Activated T-helper 1 cell treated with Interleukin-2 at 50 U/mL for 16 hours (primary cell): ENCODE measurements around the gene UBXN11.
A peak's percentile ranks its signal among the peaks of the same experiment; 100 is the strongest.
"Not testable (repeated sequence)": the region's sequence is repeated elsewhere in the genome, so short reads cannot be mapped to it uniquely, and the experiment has no call there.

ENCODE experiments used
- DNase-seq: peaks from one replicate; pipeline ENCODE4 v3.0.0-alpha.2; 2020; ENCODE audit warnings: low read depth

UBXN11 gene

DNA sequence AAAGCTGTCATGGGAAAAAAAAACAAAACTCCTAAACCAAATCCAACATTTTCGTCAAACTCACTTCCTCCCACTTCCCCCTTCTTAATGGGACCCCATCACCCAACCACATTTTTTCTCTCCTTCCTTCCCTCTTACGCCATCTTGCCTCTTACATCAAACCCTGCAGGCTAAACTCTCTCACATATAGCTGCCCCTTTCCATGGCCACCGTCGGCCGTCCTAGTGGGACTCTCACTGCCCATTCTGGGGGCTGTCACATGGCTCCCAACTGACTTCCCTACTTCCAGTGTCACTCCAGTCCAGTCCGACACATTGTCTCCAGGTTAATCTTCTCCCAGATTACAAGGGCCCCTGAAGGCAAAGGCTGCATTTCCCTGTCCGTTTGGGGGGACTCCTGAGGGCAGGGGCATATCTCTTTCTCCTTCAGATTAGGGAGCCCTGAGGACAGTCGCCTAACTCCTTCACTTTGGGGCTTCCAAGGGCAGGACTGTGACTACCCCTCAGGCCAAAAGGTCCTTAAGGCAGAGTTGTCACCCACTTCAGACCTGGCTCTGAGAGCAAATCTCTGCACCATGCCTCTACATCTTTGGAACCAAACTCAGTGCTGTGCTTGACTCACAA is 658 bp downstream of the UBXN11 start:
- no peak for DNase-seq

DNA sequence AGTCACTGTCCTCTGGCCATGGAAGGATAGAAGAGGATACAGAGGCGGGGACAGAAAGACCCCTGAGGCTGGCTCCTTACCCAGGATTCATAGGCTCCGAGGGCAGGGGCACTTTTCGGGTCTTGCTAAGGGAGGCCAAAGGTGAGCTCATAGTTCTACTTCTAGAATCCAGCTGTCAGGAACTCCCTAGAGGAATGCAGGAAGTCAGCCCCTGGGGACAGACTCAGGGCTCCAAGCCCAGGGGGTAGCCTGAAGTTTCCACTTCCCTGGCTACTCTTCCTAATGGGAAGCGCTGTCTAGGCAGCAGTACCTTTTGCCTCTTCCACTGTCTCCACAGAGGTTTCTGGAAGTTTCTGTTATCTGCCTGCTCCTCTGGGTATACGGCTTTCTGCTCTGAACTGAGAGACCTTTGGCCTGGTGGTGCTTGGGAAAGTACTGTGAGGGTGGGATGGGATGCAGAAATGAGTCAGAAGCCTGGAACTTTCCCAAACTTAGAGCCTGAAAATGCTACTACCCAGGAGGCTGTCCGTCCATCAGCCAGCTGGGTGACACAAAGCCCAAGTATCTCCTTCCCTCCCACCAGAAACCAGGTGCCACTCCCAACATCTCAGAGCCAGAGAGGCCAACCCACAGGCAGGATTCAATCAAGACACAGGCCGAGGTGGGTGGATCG is 3.6 kb downstream of the UBXN11 start:
- DNase-seq: no peak

DNA sequence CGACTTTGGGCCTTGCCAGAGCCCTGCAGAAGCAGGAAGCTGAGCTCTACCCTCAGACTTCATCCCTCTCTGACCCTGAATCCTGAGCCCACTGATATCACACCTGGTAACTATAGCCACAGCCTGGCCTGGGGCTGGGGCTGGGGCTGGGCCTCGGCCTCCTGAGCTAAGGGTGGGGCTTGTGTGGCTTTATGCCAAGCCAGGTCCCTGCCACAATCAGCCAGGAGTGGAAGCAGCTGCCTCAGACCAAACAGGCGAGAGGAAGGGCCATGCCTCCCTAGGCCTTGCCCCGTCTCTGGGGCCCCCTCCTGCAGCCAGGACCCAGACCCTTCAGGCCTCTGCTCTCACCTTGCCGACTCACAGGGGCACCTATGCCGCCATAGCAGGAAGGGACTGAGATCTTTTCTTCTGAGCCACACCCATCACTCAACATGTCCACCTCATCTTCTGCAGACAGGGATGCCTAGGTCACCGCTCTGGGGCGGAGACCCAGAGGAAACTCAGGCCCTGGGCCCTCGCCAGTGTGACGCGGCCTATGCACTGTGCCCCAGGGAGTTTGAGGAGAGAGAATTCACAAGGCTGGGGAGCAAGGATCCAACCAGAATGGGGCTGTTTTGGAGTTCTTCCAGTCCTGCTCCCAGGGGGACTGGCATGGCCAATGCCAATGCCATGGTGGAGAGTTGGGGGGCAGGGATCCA is 5.7 kb downstream of the UBXN11 start:
- DNase-seq: no peak

DNA sequence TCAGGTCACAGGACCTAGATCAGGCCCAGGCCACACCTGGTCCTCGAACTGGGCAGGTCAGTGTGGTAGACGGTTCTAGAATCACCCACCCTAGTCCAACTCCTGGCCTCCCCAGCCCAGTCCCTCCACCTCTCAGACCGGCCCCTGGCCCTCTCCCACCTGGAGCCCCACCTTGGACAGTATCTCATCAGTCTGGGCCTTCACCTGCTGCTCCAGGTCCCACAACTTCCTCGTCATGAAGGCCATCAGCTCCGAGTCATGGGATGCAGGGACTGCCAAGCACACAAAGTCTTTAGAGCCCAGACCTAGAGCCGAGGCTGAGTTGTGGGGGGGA is 8.7 kb downstream of the UBXN11 start:
- no peak for DNase-seq

DNA sequence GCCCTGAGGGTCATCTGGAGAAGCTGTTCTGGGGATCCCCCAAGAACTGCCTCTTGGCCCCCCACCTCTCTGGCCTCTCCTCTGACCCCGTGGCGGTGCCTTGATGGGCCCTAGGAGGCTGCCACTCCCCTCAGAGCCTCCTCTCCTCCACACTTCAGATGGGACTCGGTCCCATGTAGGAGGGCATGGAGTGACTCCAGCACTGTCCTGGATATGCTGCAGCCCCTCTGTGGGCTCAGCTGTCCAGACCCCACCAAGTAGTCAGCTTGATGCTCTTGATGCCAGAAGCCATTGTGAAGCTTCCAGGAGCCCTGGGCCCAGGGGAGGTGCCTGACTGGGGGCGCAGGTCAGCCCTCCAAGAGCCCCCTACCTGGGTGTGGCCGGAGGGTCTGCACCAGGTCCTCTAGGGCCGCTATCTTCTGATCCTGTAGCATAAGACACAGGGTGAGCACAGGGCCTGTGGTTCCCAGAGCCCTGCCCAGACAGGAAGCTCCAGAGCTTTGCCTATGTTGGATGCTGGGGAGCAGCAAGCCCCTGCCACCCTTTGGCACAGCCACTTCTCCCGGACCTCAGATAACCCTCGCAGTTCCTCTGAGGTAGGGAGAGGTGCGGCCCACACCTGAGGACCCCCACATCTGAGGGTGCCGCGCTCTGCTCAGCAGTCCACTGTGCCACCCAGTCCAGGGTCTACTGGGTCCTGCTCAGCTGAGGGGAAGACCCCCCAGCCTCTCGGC is 9.2 kb downstream of the UBXN11 start:
- no peak for DNase-seq

DNA sequence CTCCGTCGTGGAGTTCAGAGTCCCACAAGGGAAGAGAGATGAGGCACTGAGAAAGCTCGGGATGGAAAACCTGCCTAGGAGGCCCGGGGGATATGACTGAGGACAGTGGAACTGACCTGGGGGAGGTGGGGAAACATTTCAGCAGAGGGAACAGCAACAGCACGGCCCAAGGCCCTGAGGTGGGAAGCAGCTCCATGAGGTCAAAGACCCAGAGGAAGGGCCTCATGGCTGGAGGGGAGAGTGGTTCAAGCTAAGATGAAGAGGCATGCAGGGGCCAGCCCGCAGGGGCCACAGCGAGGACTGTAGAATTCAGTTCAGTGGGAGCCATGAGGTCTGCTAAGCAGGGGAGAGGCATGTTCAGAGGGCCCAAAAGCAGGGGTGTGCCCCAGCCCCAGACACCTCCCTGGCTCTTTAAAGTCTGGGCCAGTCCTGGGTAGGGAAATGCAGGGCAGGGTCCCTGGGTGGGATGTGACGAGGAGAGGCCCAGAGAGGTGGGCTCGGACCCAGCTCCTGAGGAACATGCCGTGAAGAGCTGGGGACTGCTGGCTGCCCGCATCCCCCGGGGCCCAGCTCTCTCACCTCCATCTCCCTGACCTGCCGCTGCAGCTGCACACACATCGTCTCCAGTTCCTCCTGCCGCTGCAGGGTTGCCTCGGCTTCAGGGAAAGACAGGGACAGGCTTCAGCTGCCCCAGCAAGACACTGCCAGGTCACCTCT is 9.9 kb downstream of the UBXN11 start:
- DNase-seq: no peak

DNA sequence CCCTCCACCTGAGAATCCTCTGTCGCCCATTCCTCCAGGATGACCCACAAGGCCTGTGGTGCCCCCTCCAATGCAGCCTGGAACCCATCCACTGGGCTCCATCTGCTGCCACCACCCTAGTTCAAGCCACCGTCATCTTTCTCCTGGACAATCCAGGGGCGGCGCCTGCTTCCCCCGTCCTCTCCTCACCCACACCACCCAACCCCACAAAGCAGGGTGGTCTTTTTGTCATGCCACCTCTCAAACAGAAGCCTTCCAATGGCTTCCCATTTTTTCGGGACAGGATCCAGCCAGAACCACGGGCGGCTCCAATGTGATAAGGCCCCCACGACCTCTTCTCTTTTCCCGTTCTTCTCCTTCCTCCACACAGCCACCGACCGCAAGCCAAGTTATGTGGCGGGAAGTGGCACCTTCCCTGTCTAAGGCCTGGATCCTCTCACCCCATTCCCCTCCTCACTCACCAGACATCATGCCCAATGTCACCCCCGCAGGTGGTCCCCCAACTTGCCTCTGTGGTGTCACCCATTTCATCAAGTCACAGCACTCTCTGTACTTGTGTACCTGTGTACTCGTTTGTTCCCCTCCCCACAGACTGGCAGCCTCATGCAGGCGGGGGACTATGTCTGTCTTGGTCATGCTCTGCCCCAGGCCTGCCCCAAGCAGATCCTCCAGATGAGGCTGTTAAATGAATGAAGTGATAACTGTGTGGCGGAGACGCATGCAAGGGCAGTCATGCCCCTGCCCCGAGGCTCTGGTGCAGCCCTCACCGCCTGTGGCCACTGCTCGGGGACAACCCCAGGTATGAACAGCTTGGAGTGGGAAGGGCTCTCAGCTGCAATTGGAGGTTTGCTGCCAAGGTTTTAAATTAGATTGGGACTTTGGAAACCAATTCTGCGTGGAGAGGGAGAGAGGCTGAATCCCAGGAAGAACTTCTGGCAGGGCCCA is 11.0 kb downstream of the UBXN11 start:
- DNase-seq: no peak

DNA sequence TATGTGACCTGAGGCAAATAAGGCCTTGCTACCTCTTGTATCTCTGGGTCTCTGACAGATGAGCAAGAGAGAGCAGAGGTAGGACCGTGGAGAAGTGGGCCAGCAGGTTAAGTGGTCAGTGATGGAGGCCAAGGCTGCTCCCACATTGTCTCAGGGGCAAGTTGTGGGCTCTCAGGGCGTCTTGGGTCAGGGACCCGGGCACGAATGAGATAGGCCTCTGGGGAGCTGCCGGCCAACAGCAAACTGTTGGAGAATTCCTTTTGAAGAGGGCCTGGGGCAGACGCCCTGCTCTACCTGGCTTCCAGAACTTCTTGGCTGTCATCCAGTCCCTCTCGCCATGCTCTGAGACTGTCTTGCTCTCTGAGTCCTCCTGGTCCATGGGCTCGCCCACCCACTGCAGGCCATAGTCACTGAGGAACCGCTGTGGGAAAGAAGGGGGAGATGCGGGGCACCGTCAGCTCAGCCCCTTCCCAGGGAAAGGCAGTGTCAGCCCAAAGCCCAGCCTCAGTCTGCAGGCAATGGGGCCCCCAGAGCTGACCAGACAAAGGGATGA is 12.4 kb downstream of the UBXN11 start:
- no peak for DNase-seq

DNA sequence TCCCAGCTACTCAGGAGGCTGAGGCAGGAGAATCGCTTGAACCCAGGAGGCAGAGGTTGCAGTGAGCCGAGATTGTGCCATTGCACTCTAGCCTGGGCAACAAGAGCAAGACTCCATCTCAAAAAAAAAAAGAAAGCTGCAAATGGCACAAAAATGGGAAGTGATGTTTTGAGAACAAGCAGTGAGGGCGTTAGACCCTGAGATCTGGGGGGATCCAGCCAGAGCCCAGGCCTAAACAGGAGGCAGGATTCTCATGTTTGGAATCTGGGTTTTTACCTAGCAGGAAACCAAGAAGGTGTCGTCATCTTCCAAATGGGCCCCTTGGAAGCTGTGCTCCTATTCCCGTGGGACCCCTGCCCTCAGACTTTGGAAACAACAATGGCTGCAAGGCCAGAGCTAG is 13.7 kb downstream of the UBXN11 start:
- DNase-seq: not testable (repeated sequence)

DNA sequence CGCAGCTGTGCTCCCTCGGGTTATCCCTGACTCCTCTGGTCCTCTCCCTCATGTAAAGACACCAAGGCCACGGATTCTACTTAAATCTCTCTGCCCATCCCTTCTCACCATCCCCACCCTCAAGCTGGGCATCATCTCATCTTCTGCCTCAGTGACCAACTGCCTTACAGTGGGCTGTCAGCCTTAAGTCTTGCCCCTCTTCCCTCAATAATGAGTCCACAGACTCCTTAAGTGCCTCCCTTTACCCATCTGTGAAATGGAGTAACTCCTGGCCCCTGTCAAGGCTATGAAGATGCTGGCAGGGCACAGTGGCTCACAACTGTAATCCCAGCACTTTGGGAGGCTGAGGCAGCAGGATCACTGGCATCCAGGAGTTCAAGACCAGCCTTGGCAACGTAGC is 14.5 kb downstream of the UBXN11 start:
- no peak for DNase-seq

DNA sequence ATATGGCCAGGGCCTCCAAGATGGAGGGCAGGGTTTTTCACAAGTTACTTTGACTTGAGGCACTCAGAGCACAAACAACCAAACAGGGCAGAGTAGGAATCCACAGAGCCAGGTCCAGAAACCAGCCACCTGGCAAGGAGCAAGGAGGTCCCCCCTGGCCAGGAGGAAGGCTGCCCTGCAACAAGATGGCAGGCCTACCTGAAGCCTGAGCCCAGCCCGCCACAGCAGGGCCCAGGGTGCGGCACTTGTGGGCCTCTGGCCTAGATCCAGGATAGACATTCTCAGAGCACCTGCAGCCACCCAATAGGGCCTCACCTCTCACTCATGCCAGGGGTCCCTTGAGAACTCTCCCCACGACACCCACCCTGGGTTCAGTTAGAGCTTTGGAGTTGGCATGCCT is 15.0 kb downstream of the UBXN11 start:
- no peak for DNase-seq

DNA sequence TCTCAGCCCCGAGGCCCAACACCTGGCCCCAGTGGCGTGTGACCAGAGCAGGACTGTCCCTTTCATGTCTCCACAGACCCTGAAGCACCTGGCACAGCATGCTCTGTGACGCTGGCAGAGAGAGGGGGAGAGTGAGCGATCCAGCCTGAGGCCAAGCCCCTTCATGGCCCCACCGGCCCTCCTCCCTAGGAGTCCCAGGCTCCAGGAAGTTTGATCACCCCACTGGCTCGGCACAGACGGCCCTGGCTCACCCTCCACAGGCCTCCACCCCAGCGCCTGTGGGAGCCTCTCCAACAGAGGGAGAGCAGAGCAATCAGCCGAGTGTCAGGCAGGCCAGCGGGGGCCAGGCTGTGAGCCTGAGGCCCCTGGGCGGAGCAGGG is 15.6 kb downstream of the UBXN11 start:
- no peak for DNase-seq

DNA sequence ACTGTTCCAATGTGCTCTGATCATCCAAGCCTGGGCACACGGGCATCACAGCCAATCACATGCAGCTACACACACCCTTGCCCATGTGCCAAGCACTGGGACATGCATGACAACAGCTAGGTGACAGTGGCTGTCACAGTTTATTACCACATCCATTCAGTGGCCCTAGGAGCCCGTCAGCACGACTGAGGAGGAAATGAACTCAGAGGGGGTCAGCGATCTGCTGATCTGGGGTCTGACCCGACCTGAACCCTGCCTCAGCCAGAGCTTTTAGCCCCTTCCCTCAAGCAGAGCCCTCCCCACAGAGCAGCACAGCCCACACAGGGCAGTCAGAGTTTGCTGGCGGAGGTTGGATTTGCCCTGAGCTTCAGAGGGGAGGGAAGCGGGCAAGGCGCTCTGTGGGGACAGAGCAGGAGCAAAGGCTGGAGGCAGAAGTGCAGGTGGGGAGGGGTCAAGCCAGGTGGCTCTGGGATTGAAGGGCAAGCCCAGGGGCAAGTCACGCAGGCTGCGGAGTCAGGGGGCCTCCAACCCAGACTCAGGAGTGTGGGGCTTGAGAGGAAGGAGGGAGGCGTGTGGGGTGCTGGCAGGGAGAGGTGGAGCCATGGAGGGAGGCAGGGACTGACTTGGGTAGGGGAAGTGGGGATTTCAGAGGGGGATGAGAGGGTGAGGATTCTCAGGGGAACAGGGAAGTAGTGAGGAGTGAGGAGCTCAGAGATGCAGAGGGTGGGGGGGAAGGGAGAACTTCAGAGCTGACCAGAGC is 16.1 kb downstream of the UBXN11 start:
- no peak for DNase-seq

DNA sequence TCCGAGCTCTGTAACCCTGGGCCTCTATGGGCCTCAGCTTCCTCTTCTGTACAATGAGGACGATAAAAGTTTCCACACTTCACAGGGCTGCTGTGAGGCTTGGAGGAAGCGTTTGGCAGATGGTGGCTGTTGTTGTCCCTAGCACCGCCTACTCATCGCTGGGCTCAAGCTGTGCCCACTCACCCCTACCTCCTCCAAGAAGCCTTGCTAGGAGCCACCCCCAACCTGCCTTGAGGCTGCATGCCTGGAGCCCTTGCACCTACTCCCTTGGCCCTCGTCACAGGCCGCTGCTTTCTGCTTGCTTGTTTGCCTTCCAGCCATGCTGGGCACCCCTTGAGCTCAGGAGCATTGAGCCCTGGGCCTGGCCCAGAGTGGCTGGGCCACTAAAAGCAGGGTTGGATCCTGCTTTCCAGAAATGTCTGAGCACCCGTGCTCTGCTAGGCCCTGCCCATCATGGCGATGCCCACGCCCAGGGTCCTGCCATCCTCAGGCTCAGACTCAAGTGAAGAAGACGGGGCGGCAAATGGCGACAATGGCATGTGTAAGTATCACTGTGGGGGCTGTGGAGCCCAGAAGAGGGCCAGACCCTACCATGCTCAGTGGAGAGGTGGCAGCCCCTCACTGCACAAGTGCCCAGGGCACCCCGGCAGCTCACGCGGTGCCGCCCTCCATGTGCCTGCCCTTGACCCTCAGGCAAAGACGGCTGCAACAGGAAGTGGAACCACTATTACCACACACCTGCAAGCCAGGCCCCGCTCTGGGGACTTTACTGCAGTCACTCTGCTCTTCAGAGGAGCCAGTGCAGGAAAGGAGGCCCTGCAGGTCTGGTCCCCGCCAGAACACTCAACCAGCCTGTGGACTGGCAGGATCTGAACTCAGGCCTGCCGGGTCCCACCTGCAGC is 17.0 kb downstream of the UBXN11 start:
- DNase-seq: no peak

DNA sequence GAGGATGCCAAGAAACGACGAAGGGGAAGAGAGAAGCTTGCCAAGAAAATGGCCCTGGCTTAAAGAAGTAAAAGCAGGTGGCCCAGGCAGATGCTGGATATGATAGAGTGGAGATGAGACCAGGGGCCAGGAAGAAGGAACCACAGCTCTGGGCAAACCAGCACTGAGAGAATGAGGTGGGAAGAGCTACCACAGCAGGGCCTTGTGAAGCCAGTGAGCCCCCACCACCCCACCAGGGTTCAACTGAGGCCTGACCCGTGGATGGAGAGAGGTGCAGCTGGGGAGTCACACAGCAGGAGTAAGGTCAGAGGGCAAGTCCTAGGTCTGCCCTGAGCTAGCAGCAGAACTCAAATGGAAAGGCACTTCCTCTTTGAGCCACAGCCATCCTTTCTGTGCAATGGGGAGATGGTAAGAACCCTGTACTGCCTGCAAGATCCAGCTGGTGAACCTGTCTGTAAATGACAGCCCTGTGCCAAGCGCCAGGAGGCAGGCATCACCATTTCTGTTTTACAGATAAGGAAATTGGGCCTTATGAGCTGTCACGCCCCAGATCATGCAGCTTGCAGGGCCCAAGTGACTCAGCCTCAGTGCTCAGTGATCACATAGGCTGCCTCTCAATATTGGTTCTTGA is 18.0 kb downstream of the UBXN11 start:
- peak; percentile 45 for DNase-seq

DNA sequence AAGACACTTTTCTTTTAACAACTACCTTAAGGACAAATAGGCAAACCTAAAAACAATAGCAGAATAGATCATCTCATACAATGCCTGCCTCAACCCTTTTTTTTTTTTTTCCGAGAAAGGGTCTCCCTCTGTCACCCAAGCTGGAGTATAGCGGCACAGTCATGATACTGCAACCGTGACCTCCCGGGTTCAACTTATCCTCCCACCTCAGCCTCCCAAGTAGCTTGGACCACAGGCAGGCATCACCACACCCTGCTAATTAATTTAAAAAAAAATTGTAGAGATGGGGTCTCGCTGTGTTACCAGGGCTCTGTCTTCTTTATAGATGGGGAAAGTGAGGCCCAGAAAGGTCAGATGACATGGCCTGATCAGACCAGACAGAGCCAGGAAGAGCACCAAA is 18.6 kb downstream of the UBXN11 start:
- no peak for DNase-seq

DNA sequence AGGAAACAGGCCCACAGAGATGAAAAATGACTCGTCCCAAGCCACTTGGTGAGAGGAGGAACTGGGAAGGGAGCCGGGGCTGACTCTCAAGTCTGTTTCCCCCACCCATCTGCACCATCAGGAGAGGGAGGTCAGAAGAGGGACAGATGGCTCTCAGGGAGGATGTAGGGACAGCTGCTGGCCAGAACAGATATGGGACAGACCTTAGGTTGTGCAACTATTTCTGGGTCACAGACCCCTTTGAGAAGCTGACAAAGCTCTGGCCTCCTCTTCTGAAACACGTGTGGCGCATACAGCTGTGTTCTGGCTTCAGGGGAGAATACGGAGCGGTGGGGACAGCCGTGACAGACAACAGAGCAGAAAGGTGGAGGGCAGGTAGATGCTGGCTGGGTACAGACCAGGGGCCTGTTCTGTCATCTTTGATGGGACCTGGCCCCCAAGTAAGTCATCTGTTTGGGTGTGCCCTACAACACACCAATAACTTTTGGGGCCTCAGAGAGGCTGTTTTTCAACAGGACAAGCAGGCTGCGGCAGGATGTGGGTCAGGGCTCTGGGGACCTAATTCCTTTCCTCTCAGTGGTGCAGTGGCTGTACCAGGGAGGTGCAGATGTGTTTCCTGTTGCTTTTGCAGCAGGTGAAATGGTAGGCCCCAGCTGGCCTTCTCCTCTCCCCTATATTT is 19.3 kb downstream of the UBXN11 start:
- peak; percentile 75 for DNase-seq

DNA sequence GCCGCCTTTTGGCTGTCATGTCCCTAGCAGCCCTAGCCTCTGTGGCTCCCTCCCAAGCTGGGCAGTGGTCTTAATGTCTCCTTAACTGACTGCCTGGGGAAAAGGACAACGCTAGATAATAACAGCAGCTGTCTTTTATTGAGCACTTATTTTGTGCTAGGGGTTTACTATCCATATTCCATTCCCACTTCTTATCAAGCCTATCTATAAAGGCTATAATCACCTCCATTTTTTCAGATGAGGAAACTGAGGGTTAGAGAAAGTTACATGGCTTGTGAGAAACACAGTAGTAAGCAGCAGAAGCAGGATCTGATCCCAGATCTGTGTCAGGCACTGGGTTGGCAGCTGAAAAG is 20.4 kb downstream of the UBXN11 start:
- DNase-seq: no peak
